ENCODE measurements around the gene LRRFIP2.

DNA sequence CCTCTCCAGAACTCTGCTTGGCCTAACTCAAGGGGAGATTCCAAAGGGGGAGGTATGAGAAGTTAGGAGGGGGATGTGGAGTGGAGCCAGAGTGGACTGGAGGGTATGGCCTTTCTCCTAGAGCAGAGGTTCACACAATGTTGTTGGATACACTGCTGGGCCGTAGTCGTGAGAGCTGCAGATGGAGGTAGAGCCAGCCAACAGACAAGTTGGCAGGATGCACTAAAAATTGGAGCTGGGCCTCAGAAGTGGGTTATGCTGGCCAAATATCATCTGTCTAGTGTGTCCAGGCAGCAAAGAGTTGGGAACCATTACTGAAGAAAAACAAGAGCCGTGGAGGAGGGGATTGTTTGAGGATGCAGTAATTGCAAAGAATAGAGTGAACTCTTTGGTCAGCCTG is 27.7 kb upstream of the LRRFIP2 start:
- TF ChIP-seq, protein P1, sequence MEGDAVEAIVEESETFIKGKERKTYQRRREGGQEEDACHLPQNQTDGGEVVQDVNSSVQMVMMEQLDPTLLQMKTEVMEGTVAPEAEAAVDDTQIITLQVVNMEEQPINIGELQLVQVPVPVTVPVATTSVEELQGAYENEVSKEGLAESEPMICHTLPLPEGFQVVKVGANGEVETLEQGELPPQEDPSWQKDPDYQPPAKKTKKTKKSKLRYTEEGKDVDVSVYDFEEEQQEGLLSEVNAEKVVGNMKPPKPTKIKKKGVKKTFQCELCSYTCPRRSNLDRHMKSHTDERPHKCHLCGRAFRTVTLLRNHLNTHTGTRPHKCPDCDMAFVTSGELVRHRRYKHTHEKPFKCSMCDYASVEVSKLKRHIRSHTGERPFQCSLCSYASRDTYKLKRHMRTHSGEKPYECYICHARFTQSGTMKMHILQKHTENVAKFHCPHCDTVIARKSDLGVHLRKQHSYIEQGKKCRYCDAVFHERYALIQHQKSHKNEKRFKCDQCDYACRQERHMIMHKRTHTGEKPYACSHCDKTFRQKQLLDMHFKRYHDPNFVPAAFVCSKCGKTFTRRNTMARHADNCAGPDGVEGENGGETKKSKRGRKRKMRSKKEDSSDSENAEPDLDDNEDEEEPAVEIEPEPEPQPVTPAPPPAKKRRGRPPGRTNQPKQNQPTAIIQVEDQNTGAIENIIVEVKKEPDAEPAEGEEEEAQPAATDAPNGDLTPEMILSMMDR (IDR thresholded peaks at IDR 0.05) = no peak
- TF ChIP-seq POLR2A (IDR thresholded peaks at IDR 0.05) = no peak
